ENCODE data around the gene ZIC2. TPM values are rescaled to one million over a fixed set of nuclear protein-coding genes. Genes with fewer than 3 reads are reported as not detected.

The ZIC2 gene
- total and polyA plus RNA-seq, 2 donors (not counting 1 experiment from before 2014, with no cell fraction given) = not detected

GRCh38 chr13:99986741-99987140 lies 5.2 kb downstream of the ZIC2 start:
- H3K27me3 ChIP-seq (ENCODE audit: control insufficient read depth, insufficient read depth, low read length) = peaks cover 91% of the 10 kb centered on the region
- H3K9ac ChIP-seq (ENCODE audit: insufficient read depth, low read length) = no peak overlapping the region
- no peaks in the 10 kb centered on the region for H3K4me1 ChIP-seq (ENCODE audit: control insufficient read depth, extremely low read depth, insufficient read depth, low read length)
- H3K4me3 ChIP-seq (replicated peaks in 1 of 4; ENCODE audit: control extremely low read depth in 1 of 4, insufficient read depth in 1 of 4, low read depth in 3 of 4, low read length in 4 of 4) = no peak overlapping the region
- no peak overlapping the region for H3K4me2 ChIP-seq (ENCODE audit: extremely low read depth, insufficient read depth, low read length)
- H2AFZ ChIP-seq (ENCODE audit: low read length) = no peak overlapping the region
- no peak overlapping the region for H3K27ac ChIP-seq (ENCODE audit: insufficient read depth, low read length)
- TF ChIP-seq EZH2 (IDR thresholded peaks at IDR 0.05; ENCODE audit: low read length, missing control alignments) (no peak), CTCF (conservative IDR thresholded peaks at IDR 0.05 in 1 of 2, IDR thresholded peaks at IDR 0.05 in 1 of 2; ENCODE audit: low read depth in 1 of 2, low read length in 2 of 2) (no peak)
- H3K9me3 ChIP-seq (ENCODE audit: control insufficient read depth, insufficient read depth, low read depth, low read length) = no peaks in the 10 kb centered on the region
- H3K79me2 ChIP-seq (ENCODE audit: control insufficient read depth, insufficient read depth, low read length) = no peaks in the 10 kb centered on the region
- no peak for DNase-seq (ENCODE audit: low read depth in 2 of 2)
- H4K20me1 ChIP-seq (ENCODE audit: control insufficient read depth, extremely low read depth, insufficient read depth, low read length) = no peaks in the 10 kb centered on the region
- H3K36me3 ChIP-seq (ENCODE audit: control insufficient read depth, insufficient read depth, low read length) = no peaks in the 10 kb centered on the region

- H2AFZ ChIP-seq (ENCODE audit: low read length) = no peak overlapping the region
- H3K4me1 ChIP-seq (ENCODE audit: control insufficient read depth, extremely low read depth, insufficient read depth, low read length) = no peaks in the 10 kb centered on the region
- H3K9me3 ChIP-seq (ENCODE audit: control insufficient read depth, insufficient read depth, low read depth, low read length) = no peaks in the 10 kb centered on the region
- no peaks in the 10 kb centered on the region for H4K20me1 ChIP-seq (ENCODE audit: control insufficient read depth, extremely low read depth, insufficient read depth, low read length)
- DNase-seq (ENCODE audit: low read depth in 2 of 2) = no peak
- no peaks in the 10 kb centered on the region for H3K36me3 ChIP-seq (ENCODE audit: control insufficient read depth, insufficient read depth, low read length)
- no peak overlapping the region for H3K4me3 ChIP-seq (replicated peaks in 1 of 4; ENCODE audit: control extremely low read depth in 1 of 4, insufficient read depth in 1 of 4, low read depth in 3 of 4, low read length in 4 of 4)
- no peak for TF ChIP-seq CTCF (conservative IDR thresholded peaks at IDR 0.05 in 1 of 2, IDR thresholded peaks at IDR 0.05 in 1 of 2; ENCODE audit: low read depth in 1 of 2, low read length in 2 of 2)
- TF ChIP-seq EZH2 (IDR thresholded peaks at IDR 0.05; ENCODE audit: low read length, missing control alignments) = peak; percentile 72
- no peaks in the 10 kb centered on the region for H3K79me2 ChIP-seq (ENCODE audit: control insufficient read depth, insufficient read depth, low read length)
- no peak overlapping the region for H3K4me2 ChIP-seq (ENCODE audit: extremely low read depth, insufficient read depth, low read length)
- H3K9ac ChIP-seq (ENCODE audit: insufficient read depth, low read length) = no peak overlapping the region
- no peak overlapping the region for H3K27ac ChIP-seq (ENCODE audit: insufficient read depth, low read length)
- H3K27me3 ChIP-seq (ENCODE audit: control insufficient read depth, insufficient read depth, low read length) = peaks cover 92% of the 10 kb centered on the region
Measured at GRCh38 chr13:99987154-99988019, 5.8 kb downstream of the ZIC2 start.

GRCh38 chr13:99988529-99989275 lies 7.1 kb downstream of the ZIC2 start:
- Histone ChIP-seq H2AFZ (ENCODE audit: low read length) (no peak overlapping the region), H3K9ac (ENCODE audit: insufficient read depth, low read length) (no peak overlapping the region)

More at GRCh38 chr13:99988529-99989275, 7.1 kb downstream of the ZIC2 start:
- Histone ChIP-seq H3K27me3 (ENCODE audit: control insufficient read depth, insufficient read depth, low read length) (peaks cover 86% of the 10 kb centered on the region), H3K9me3 (ENCODE audit: control insufficient read depth, insufficient read depth, low read depth, low read length) (no peaks in the 10 kb centered on the region), H3K79me2 (ENCODE audit: control insufficient read depth, insufficient read depth, low read length) (no peaks in the 10 kb centered on the region), H3K4me3 (replicated peaks in 1 of 4; ENCODE audit: control extremely low read depth in 1 of 4, insufficient read depth in 1 of 4, low read depth in 3 of 4, low read length in 4 of 4) (no peak overlapping the region), H3K36me3 (ENCODE audit: control insufficient read depth, insufficient read depth, low read length) (no peaks in the 10 kb centered on the region), H3K27ac (ENCODE audit: insufficient read depth, low read length) (no peak overlapping the region), H3K4me1 (ENCODE audit: control insufficient read depth, extremely low read depth, insufficient read depth, low read length) (no peaks in the 10 kb centered on the region), H3K4me2 (ENCODE audit: extremely low read depth, insufficient read depth, low read length) (no peak overlapping the region), H4K20me1 (ENCODE audit: control insufficient read depth, extremely low read depth, insufficient read depth, low read length) (no peaks in the 10 kb centered on the region)
- DNase-seq (ENCODE audit: low read depth in 2 of 2) = no peak
- TF ChIP-seq CTCF (conservative IDR thresholded peaks at IDR 0.05 in 1 of 2, IDR thresholded peaks at IDR 0.05 in 1 of 2; ENCODE audit: low read depth in 1 of 2, low read length in 2 of 2) (no peak), EZH2 (IDR thresholded peaks at IDR 0.05; ENCODE audit: low read length, missing control alignments) (peak; percentile 70)

Data from fibroblast of lung (primary cell).